Naive thymus-derived CD4-positive, alpha-beta T cell (primary cell): Measurements from ENCODE around the gene UNC13C. TPM values are rescaled to one million over a fixed set of nuclear protein-coding genes. Genes with fewer than 3 reads are reported as not detected.

Experiments
- ATAC-seq: fragments of 150-1000 bp; cut with Tn5 transposase; 2 replicates; pipeline ENCODE4 v1.10.0; 2021; ENCODE audit warnings: mild to moderate bottlenecking, moderate library complexity
- CTCF ChIA-PET: fragments of 350-600 bp; sonication (Branson Sonifier 250); formaldehyde crosslinking; loops from one replicate; lab custom pipeline; 2021; ENCODE audit warnings: antibody characterized with exemption; lab: Charles Lee
- POLR2A ChIA-PET: fragments of 350-600 bp; sonication (Branson Sonifier 250); formaldehyde crosslinking; loops from one replicate; lab custom pipeline; 2021; ENCODE audit warnings: antibody characterized with exemption, inconsistent platforms; lab: Charles Lee
- DNase-seq, 9 donors: peaks; one replicate each; pipeline versions ENCODE4 v3.0.0 to v3.0.0-alpha.2; 2020 to 2022; ENCODE audit warnings: mixed read lengths in 1 of 9
- H3K27ac ChIP-seq: one replicate; pipeline ENCODE4 v1.7.0; 2013; ENCODE audit warnings: mild to moderate bottlenecking, low read depth, low read length, moderate library complexity
- H3K27me3 ChIP-seq, 2 donors: one replicate each; pipeline ENCODE4 v1.7.0; 2013; ENCODE audit warnings: low read length in 2 of 2, mild to moderate bottlenecking in 2 of 2, moderate library complexity in 2 of 2; ENCODE audit not compliant: control insufficient read depth in 2 of 2, insufficient read depth in 2 of 2
- H3K36me3 ChIP-seq, 3 experiments: 1 replicate in 2 of 3; 2 replicates in 1 of 3; pipeline ENCODE4 v1.7.0; 2013; ENCODE audit warnings: low read length in 3 of 3, mild to moderate bottlenecking in 3 of 3, moderate library complexity in 1 of 3; ENCODE audit not compliant: insufficient read depth in 3 of 3, control insufficient read depth in 2 of 3
- H3K4me1 ChIP-seq, 2 donors: one replicate each; pipeline ENCODE4 v1.7.0; 2013; ENCODE audit warnings: low read length in 2 of 2, mild to moderate bottlenecking in 2 of 2, moderate library complexity in 1 of 2; ENCODE audit not compliant: control insufficient read depth in 2 of 2, insufficient read depth in 2 of 2
- H3K4me3 ChIP-seq: 2 replicates; pipeline ENCODE4 v1.7.0; 2013; ENCODE audit warnings: mild to moderate bottlenecking, low read length
- H3K9me3 ChIP-seq, 3 experiments: 1 replicate in 2 of 3; 2 replicates in 1 of 3; pipeline ENCODE4 v1.7.0; 2013; ENCODE audit warnings: low read length in 3 of 3; ENCODE audit not compliant: control insufficient read depth in 2 of 3
- H3K27ac Mint-ChIP-seq, 9 donors: one replicate each; pipeline ENCODE4 v1.8.0; 2020 to 2022; ENCODE audit warnings: mixed read lengths in 9 of 9, mild to moderate bottlenecking in 8 of 9, moderate library complexity in 5 of 9, inconsistent platforms in 2 of 9
- H3K27me3 Mint-ChIP-seq, 5 donors: one replicate each; pipeline ENCODE4 v1.8.0; 2021 to 2022; ENCODE audit warnings: mixed read lengths in 5 of 5, mild to moderate bottlenecking in 1 of 5
- H3K36me3 Mint-ChIP-seq, 5 donors: one replicate each; pipeline ENCODE4 v1.8.0; 2020 to 2022; ENCODE audit warnings: mixed read lengths in 5 of 5, mild to moderate bottlenecking in 3 of 5, inconsistent platforms in 1 of 5
- H3K4me1 Mint-ChIP-seq, 7 donors: one replicate each; pipeline ENCODE4 v1.8.0; 2020 to 2022; ENCODE audit warnings: mixed read lengths in 7 of 7, mild to moderate bottlenecking in 3 of 7, inconsistent platforms in 1 of 7
- H3K4me3 Mint-ChIP-seq, 10 donors: one replicate each; pipeline ENCODE4 v1.8.0; 2020 to 2022; ENCODE audit warnings: mild to moderate bottlenecking in 10 of 10, mixed read lengths in 10 of 10, moderate library complexity in 6 of 10, inconsistent platforms in 2 of 10
- H3K9me3 Mint-ChIP-seq, 11 donors: one replicate each; pipeline ENCODE4 v1.8.0; 2020 to 2022; ENCODE audit warnings: mixed read lengths in 11 of 11, mild to moderate bottlenecking in 4 of 11, inconsistent platforms in 1 of 11, moderate library complexity in 1 of 11
- intact Hi-C, 2 donors: fragments of 100-400 bp; cut with micrococcal nuclease; formaldehyde crosslinking; loops; one replicate each; pipeline ENCODE4 v1.15.1; 2023
- polyA plus RNA-seq, 2 donors: library from polyadenylated mRNA; unstranded; fragments of 300-500 nt; fragmentation: Illumina TruSeq; gene quantifications; one replicate each; pipeline ENCODE4 v1.2.3, GENCODE V29; 2021
- total RNA-seq, 6 experiments: library from RNA in 5 of 6; stranded (reverse) in 5 of 6; gene quantifications; 1 replicate in 5 of 6; 2 replicates in 1 of 6; pipeline ENCODE4 v1.2.3 and lab custom pipeline; 2021 to 2026

Gene UNC13C
- total and polyA plus RNA-seq, 7 experiments from 2014 or later = not detected

GRCh38 chr15:54273928-54274327 is 295.7 kb downstream of the UNC13C start:
- no peaks in the 10 kb centered on the region for H3K4me1 Mint-ChIP-seq
- no peak overlapping the region for H3K4me3 Mint-ChIP-seq
- intact Hi-C loops = no loop called here
- H3K27ac Mint-ChIP-seq = no peak overlapping the region
- Histone ChIP-seq H3K4me3 (no peak overlapping the region), H3K9me3 (no peaks in the 10 kb centered on the region), H3K27me3 (no peaks in the 10 kb centered on the region), H3K4me1 (no peaks in the 10 kb centered on the region), H3K36me3 (no peaks in the 10 kb centered on the region), H3K27ac (no peak overlapping the region)
- peaks cover 0 to 4% (median 0%) of the 10 kb centered on the region in 11 donors for H3K9me3 Mint-ChIP-seq
- ATAC-seq (no peak), DNase-seq (no peak)
- ChIA-PET POLR2A (no interaction called here), CTCF (no interaction called here)
- no peaks in the 10 kb centered on the region for H3K36me3 Mint-ChIP-seq
- H3K27me3 Mint-ChIP-seq = peaks cover 0 to 9% (median 5%) of the 10 kb centered on the region in 5 donors

GRCh38 chr15:54277834-54278233 is 299.6 kb downstream of the UNC13C start:
- peaks cover 0 to 12% (median 5%) of the 10 kb centered on the region in 5 donors for H3K27me3 Mint-ChIP-seq
- ATAC-seq = no peak
- no peak overlapping the region for H3K4me3 Mint-ChIP-seq
- H3K4me1 ChIP-seq = no peaks in the 10 kb centered on the region
- H3K4me1 Mint-ChIP-seq = no peaks in the 10 kb centered on the region
- CTCF ChIA-PET = no interaction called here
- DNase-seq = no peak
- no peak overlapping the region for H3K4me3 ChIP-seq
- H3K27ac Mint-ChIP-seq = no peak overlapping the region
- no peaks in the 10 kb centered on the region for H3K36me3 ChIP-seq
- no peaks in the 10 kb centered on the region for H3K36me3 Mint-ChIP-seq
- H3K9me3 Mint-ChIP-seq = peaks cover 0 to 4% (median 0%) of the 10 kb centered on the region in 11 donors
- H3K9me3 ChIP-seq = no peaks in the 10 kb centered on the region
- POLR2A ChIA-PET = no interaction called here
- no peaks in the 10 kb centered on the region for H3K27me3 ChIP-seq
- intact Hi-C loops = no loop called here
- no peak overlapping the region for H3K27ac ChIP-seq

GRCh38 chr15:54280726-54281125 is 302.5 kb downstream of the UNC13C start:
- ATAC-seq (no peak), DNase-seq (no peak)
- Histone ChIP-seq H3K27ac (no peak overlapping the region), H3K9me3 (no peaks in the 10 kb centered on the region), H3K36me3 (no peaks in the 10 kb centered on the region), H3K4me1 (no peaks in the 10 kb centered on the region), H3K27me3 (no peaks in the 10 kb centered on the region), H3K4me3 (no peak overlapping the region)
- intact Hi-C loops = no loop called here
- Mint-ChIP-seq H3K4me3 (no peak overlapping the region), H3K36me3 (no peaks in the 10 kb centered on the region), H3K4me1 (no peaks in the 10 kb centered on the region), H3K27me3 (peaks cover 0 to 13% (median 0%) of the 10 kb centered on the region in 5 donors), H3K9me3 (peaks cover 0 to 4% (median 0%) of the 10 kb centered on the region in 11 donors), H3K27ac (no peak overlapping the region)
- ChIA-PET POLR2A (no interaction called here), CTCF (no interaction called here)

- no peak for DNase-seq
- CTCF ChIA-PET = no interaction called here
- H3K36me3 ChIP-seq = no peaks in the 10 kb centered on the region
- intact Hi-C loops = no loop called here
- POLR2A ChIA-PET = no interaction called here
- H3K4me1 ChIP-seq = no peaks in the 10 kb centered on the region
- no peaks in the 10 kb centered on the region for H3K36me3 Mint-ChIP-seq
- H3K27ac ChIP-seq = no peak overlapping the region
- H3K27me3 ChIP-seq = no peaks in the 10 kb centered on the region
- no peak for ATAC-seq
- peaks cover 0 to 4% (median 0%) of the 10 kb centered on the region in 11 donors for H3K9me3 Mint-ChIP-seq
- H3K9me3 ChIP-seq = no peaks in the 10 kb centered on the region
- H3K4me3 ChIP-seq = no peak overlapping the region
- H3K4me3 Mint-ChIP-seq = no peak overlapping the region
- H3K27me3 Mint-ChIP-seq = peaks cover 0 to 13% (median 0%) of the 10 kb centered on the region in 5 donors
- H3K4me1 Mint-ChIP-seq = no peaks in the 10 kb centered on the region
- no peak overlapping the region for H3K27ac Mint-ChIP-seq
Measured at GRCh38 chr15:54282228-54282836, 304.1 kb downstream of the UNC13C start.

GRCh38 chr15:54288049-54288448 is 309.8 kb downstream of the UNC13C start:
- Histone ChIP-seq H3K27me3 (peaks cover 0 to 2% of the 10 kb centered on the region in 2 donors), H3K27ac (no peak overlapping the region), H3K4me3 (no peak overlapping the region), H3K36me3 (no peaks in the 10 kb centered on the region), H3K4me1 (no peaks in the 10 kb centered on the region), H3K9me3 (no peaks in the 10 kb centered on the region)
- ChIA-PET CTCF (no interaction called here), POLR2A (no interaction called here)
- H3K36me3 Mint-ChIP-seq = no peaks in the 10 kb centered on the region
- H3K27me3 Mint-ChIP-seq = no peaks in the 10 kb centered on the region
- H3K4me3 Mint-ChIP-seq = no peak overlapping the region
- H3K27ac Mint-ChIP-seq = no peak overlapping the region
- H3K4me1 Mint-ChIP-seq = no peaks in the 10 kb centered on the region
- DNase-seq (no peak), ATAC-seq (no peak)
- H3K9me3 Mint-ChIP-seq = no peaks in the 10 kb centered on the region
- intact Hi-C loops = no loop called here

GRCh38 chr15:54289590-54290136 is 311.4 kb downstream of the UNC13C start:
- no peaks in the 10 kb centered on the region for H3K4me1 Mint-ChIP-seq
- DNase-seq (no peak), ATAC-seq (no peak)
- Histone ChIP-seq H3K9me3 (no peaks in the 10 kb centered on the region), H3K27ac (no peak overlapping the region), H3K4me3 (no peak overlapping the region), H3K4me1 (no peaks in the 10 kb centered on the region), H3K36me3 (no peaks in the 10 kb centered on the region), H3K27me3 (peaks cover 0 to 2% of the 10 kb centered on the region in 2 donors)
- H3K27me3 Mint-ChIP-seq = no peaks in the 10 kb centered on the region
- POLR2A ChIA-PET = no interaction called here
- no peak overlapping the region for H3K4me3 Mint-ChIP-seq
- no peak overlapping the region for H3K27ac Mint-ChIP-seq
- intact Hi-C loops = no loop called here
- H3K36me3 Mint-ChIP-seq = no peaks in the 10 kb centered on the region
- no peaks in the 10 kb centered on the region for H3K9me3 Mint-ChIP-seq
- CTCF ChIA-PET = no interaction called here

GRCh38 chr15:54298396-54298795 is 320.2 kb downstream of the UNC13C start:
- H3K36me3 ChIP-seq = no peaks in the 10 kb centered on the region
- ATAC-seq (no peak), DNase-seq (no peak)
- Mint-ChIP-seq H3K27ac (no peak overlapping the region), H3K4me3 (no peak overlapping the region), H3K27me3 (no peaks in the 10 kb centered on the region), H3K4me1 (no peaks in the 10 kb centered on the region), H3K36me3 (no peaks in the 10 kb centered on the region), H3K9me3 (peaks cover 0 to 4% (median 0%) of the 10 kb centered on the region in 11 donors)
- H3K27me3 ChIP-seq = no peaks in the 10 kb centered on the region
- POLR2A ChIA-PET = no interaction called here
- H3K4me1 ChIP-seq = no peaks in the 10 kb centered on the region
- intact Hi-C loops = no loop called here
- CTCF ChIA-PET = no interaction called here
- no peak overlapping the region for H3K27ac ChIP-seq
- no peak overlapping the region for H3K4me3 ChIP-seq
- H3K9me3 ChIP-seq = no peaks in the 10 kb centered on the region
